CD4-positive, alpha-beta T cell (primary cell): Measurements from ENCODE around the gene ZNF500. TPM values are rescaled to one million over a fixed set of nuclear protein-coding genes. Genes with fewer than 3 reads are reported as not detected.

Experiments
- ATAC-seq: fragments of 200-7000 bp; cut with Tn5 transposase; one replicate; pipeline ENCODE4 v1.10.0; 2022; ENCODE audit warnings: mild to moderate bottlenecking; ENCODE audit not compliant: poor library complexity
- CTCF ChIA-PET: fragments of 350-600 bp; sonication (Branson Sonifier 250); formaldehyde crosslinking; loops from one replicate; lab custom pipeline; 2021; ENCODE audit warnings: antibody characterized with exemption, inconsistent platforms; lab: Charles Lee
- POLR2A ChIA-PET: fragments of 350-600 bp; sonication (Branson Sonifier 250); formaldehyde crosslinking; loops from one replicate; lab custom pipeline; 2021; ENCODE audit warnings: antibody characterized with exemption, inconsistent platforms; lab: Charles Lee
- DNase-seq, 14 experiments: peaks; one replicate each; pipeline ENCODE4 v3.0.0-alpha.2; 2013 to 2020; ENCODE audit warnings: mixed read lengths in 2 of 14
- H3K27ac ChIP-seq, 2 donors: one replicate each; pipeline versions ENCODE4 v1.5.1 to v1.7.0; 2013; ENCODE audit warnings: low read length in 2 of 2, low read depth in 1 of 2, mild to moderate bottlenecking in 1 of 2
- H3K27me3 ChIP-seq, 2 experiments: 1 replicate in 1 of 2; 2 replicates in 1 of 2; pipeline versions ENCODE4 v1.6.1 to v1.7.0; 2013; ENCODE audit warnings: low read length in 2 of 2, control low read depth in 1 of 2, mild to moderate bottlenecking in 1 of 2, moderate library complexity in 1 of 2; ENCODE audit not compliant: insufficient read depth in 2 of 2, control insufficient read depth in 1 of 2
- H3K36me3 ChIP-seq: one replicate; pipeline ENCODE4 v1.6.1; 2013; ENCODE audit warnings: low read length, control low read depth; ENCODE audit not compliant: insufficient read depth
- H3K4me1 ChIP-seq: one replicate; pipeline ENCODE4 v1.6.1; 2013; ENCODE audit warnings: low read length, control low read depth; ENCODE audit not compliant: insufficient read depth
- H3K4me3 ChIP-seq: one replicate; pipeline ENCODE4 v1.5.1; 2013; ENCODE audit warnings: mild to moderate bottlenecking, low read length, moderate library complexity
- H3K9me3 ChIP-seq, 2 experiments: 1 replicate in 1 of 2; 2 replicates in 1 of 2; pipeline versions ENCODE4 v1.6.1 to v1.7.0; 2013; ENCODE audit warnings: low read length in 2 of 2, mild to moderate bottlenecking in 2 of 2, control low read depth in 1 of 2, moderate library complexity in 1 of 2; ENCODE audit not compliant: control insufficient read depth in 1 of 2, insufficient read depth in 1 of 2
- H3K27ac Mint-ChIP-seq: one replicate; pipeline ENCODE4 v1.8.0; 2020; ENCODE audit warnings: mixed read lengths
- H3K27me3 Mint-ChIP-seq: one replicate; pipeline ENCODE4 v1.8.0; 2021; ENCODE audit warnings: mixed read lengths
- H3K36me3 Mint-ChIP-seq: one replicate; pipeline ENCODE4 v1.8.0; 2021; ENCODE audit warnings: low read depth, mixed read lengths
- H3K4me1 Mint-ChIP-seq: one replicate; pipeline ENCODE4 v1.8.0; 2021; ENCODE audit warnings: low read depth, mixed read lengths
- H3K4me3 Mint-ChIP-seq: one replicate; pipeline ENCODE4 v1.8.0; 2020; ENCODE audit warnings: mild to moderate bottlenecking, mixed read lengths
- H3K9me3 Mint-ChIP-seq: one replicate; pipeline ENCODE4 v1.8.0; 2020; ENCODE audit warnings: mixed read lengths
- intact Hi-C, 2 experiments: fragments of 100-400 bp; cut with DNase I in 1 of 2; cut with micrococcal nuclease in 1 of 2; formaldehyde crosslinking; loops; one replicate each; pipeline versions ENCODE4 v1.15.1 to v1.9.0; 2023 to 2025; cut with DNase I, micrococcal nuclease
- total RNA-seq, 174 experiments: library from RNA in 2 of 174; stranded (reverse) in 2 of 174; gene quantifications; one replicate each; pipeline ENCODE4 v1.2.3 and lab custom pipeline; 2021 to 2026
- TF ChIP-seq, protein P1 (sequence below): fragments of 200-600 bp; IDR thresholded peaks from one replicate; pipeline ENCODE4 v1.8.0; 2022; ENCODE audit warnings: antibody characterized with exemption, mild to moderate bottlenecking

The ZNF500 gene
- total RNA-seq, 2 experiments from 2014 or later: 11.8 to 12.4 TPM

DNA sequence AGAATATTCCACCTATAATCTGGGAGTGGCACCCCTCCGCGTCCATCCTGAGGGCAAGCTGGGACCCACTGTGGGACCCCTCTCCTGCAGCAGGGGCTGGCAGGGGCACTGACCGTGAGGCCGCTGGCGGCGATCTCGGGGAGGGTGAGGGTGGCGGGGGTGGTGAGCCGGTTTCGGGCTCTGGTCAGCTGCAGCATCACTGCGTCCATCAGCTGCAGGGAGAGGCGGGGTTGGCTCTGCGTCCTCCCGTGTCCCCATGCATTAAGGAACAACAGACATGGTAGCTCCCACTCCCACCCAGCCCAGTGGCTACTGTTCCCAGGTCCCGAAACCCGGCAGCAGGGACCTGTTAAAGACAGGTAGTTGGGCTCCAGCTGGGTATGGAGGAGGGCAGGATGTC lies 31.5 kb upstream of the ZNF500 start:
- Mint-ChIP-seq H3K27ac (no peak overlapping the region), H3K4me1 (peaks cover 19% of the 10 kb centered on the region), H3K27me3 (no peaks in the 10 kb centered on the region), H3K9me3 (no peaks in the 10 kb centered on the region), H3K4me3 (peak overlapping the region; percentile 20), H3K36me3 (peaks cover 7% of the 10 kb centered on the region)
- no peak overlapping the region for H3K4me3 ChIP-seq
- no peak overlapping the region for H3K27ac ChIP-seq
- TF ChIP-seq, protein P1, sequence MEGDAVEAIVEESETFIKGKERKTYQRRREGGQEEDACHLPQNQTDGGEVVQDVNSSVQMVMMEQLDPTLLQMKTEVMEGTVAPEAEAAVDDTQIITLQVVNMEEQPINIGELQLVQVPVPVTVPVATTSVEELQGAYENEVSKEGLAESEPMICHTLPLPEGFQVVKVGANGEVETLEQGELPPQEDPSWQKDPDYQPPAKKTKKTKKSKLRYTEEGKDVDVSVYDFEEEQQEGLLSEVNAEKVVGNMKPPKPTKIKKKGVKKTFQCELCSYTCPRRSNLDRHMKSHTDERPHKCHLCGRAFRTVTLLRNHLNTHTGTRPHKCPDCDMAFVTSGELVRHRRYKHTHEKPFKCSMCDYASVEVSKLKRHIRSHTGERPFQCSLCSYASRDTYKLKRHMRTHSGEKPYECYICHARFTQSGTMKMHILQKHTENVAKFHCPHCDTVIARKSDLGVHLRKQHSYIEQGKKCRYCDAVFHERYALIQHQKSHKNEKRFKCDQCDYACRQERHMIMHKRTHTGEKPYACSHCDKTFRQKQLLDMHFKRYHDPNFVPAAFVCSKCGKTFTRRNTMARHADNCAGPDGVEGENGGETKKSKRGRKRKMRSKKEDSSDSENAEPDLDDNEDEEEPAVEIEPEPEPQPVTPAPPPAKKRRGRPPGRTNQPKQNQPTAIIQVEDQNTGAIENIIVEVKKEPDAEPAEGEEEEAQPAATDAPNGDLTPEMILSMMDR: no peak
- H3K27me3 ChIP-seq: no peaks in the 10 kb centered on the region
- ChIA-PET CTCF (no interaction called here), POLR2A (no interaction called here)
- H3K9me3 ChIP-seq: no peaks in the 10 kb centered on the region
- DNase-seq: no peak
- peaks cover 24% of the 10 kb centered on the region for H3K4me1 ChIP-seq
- intact Hi-C loops: no loop called here
- H3K36me3 ChIP-seq: peaks cover 14% of the 10 kb centered on the region
- no peak for ATAC-seq

DNA sequence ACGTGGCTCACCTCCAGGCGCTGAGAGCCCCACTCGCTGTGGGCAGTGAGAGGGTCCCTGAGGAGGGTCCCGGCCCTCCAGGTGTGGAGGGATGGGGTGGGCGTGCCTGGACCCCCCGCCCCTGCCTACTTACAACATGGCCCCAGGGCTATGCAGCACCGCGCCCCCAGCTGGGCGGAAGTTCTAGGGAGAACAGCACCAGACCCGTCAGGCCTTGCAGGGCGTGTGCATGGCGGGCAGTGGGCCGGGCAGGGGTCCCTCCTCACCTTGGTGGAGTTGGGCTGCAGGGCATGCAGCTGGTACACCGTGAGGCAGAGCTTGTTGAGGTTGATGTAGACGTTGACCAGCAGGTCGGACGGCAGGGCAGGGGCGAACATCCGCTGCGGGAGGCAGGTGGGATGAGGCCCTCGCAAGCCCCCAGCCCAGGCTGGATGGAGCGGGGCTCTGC lies 30.9 kb upstream of the ZNF500 start:
- Mint-ChIP-seq H3K4me1 (peaks cover 13% of the 10 kb centered on the region), H3K27ac (no peak overlapping the region), H3K27me3 (no peaks in the 10 kb centered on the region), H3K9me3 (no peaks in the 10 kb centered on the region), H3K36me3 (peaks cover under 1% of the 10 kb centered on the region), H3K4me3 (no peak overlapping the region)
- Histone ChIP-seq H3K27me3 (no peaks in the 10 kb centered on the region), H3K4me3 (no peak overlapping the region), H3K9me3 (no peaks in the 10 kb centered on the region), H3K27ac (no peak overlapping the region), H3K36me3 (peaks cover 14% of the 10 kb centered on the region), H3K4me1 (peaks cover 22% of the 10 kb centered on the region)
- CTCF ChIA-PET: no interaction called here
- intact Hi-C loops: no loop called here
- POLR2A ChIA-PET: no interaction called here
- DNase-seq (no peak), ATAC-seq (no peak)
- TF ChIP-seq, protein P1: no peak

DNA sequence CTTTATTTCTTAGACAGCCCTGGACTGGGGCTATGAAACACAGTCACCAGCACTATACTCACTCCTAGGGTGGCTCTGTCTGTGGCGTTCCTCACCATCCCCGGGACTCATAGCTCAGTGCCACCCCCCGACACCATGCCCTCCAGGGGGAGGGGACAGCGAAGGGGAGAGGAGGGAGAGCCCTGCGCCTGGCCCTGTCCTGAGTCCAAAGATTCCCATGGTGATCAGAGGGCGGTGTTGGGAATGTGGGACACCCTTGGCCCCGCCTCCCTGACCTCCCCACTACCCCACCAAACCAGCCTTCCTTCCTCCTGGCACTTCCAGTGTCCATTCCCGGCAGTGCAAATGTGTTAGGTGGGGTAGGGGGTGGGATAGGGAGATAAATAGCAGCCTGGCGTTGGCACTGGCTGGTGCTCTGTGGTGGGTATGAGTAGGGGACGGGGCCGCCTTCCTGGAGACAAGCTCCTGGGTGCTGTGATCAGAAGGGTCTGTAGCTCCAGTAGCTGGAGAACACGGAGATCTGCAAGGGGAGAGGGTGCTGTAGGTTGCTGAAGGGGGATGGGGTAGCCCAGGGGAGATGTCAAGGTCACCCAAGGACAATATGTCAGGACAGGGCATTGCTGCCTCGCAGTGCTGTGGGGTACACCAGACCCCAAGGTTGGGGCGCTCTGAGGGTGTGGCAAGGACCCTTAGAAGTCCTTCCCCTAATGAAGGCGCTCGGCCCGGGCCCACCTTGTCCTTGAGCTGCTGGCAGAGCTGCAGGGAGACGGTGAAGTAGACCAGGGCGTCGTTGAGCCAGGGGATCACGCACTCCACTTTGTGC lies 30.2 kb upstream of the ZNF500 start:
- no peak for ATAC-seq
- Mint-ChIP-seq H3K36me3 (no peaks in the 10 kb centered on the region), H3K4me1 (peaks cover 12% of the 10 kb centered on the region), H3K27ac (no peak overlapping the region), H3K27me3 (no peaks in the 10 kb centered on the region), H3K4me3 (no peak overlapping the region), H3K9me3 (no peaks in the 10 kb centered on the region)
- no peak for DNase-seq
- intact Hi-C loops: no loop called here
- Histone ChIP-seq H3K9me3 (no peaks in the 10 kb centered on the region), H3K4me3 (no peak overlapping the region), H3K27ac (no peak overlapping the region), H3K36me3 (peaks cover 14% of the 10 kb centered on the region), H3K4me1 (peaks cover 22% of the 10 kb centered on the region), H3K27me3 (no peaks in the 10 kb centered on the region)
- CTCF ChIA-PET: no interaction called here
- TF ChIP-seq, protein P1: no peak
- POLR2A ChIA-PET: no interaction called here
